Endothelial cell (in vitro differentiated cells): ENCODE measurements around the gene GPER1. TPM values are rescaled to one million over a fixed set of nuclear protein-coding genes. Genes with fewer than 3 reads are reported as not detected.

ENCODE experiments used
- DNase-seq: peaks from one replicate; pipeline ENCODE4 v3.0.0; 2021; ENCODE audit warnings: low spot score
- H3K27ac Mint-ChIP-seq: one replicate; pipeline ENCODE4 v1.8.0; 2021; ENCODE audit warnings: mixed read lengths, inconsistent platforms; ENCODE audit not compliant: unreplicated experiment
- H3K27me3 Mint-ChIP-seq: one replicate; pipeline ENCODE4 v1.8.0; 2021; ENCODE audit warnings: mild to moderate bottlenecking, moderate library complexity, mixed read lengths, inconsistent platforms; ENCODE audit not compliant: unreplicated experiment
- H3K36me3 Mint-ChIP-seq: one replicate; pipeline ENCODE4 v1.8.0; 2021; ENCODE audit warnings: mild to moderate bottlenecking, low read depth, mixed read lengths, inconsistent platforms; ENCODE audit not compliant: unreplicated experiment
- H3K4me1 Mint-ChIP-seq: one replicate; pipeline ENCODE4 v1.8.0; 2021; ENCODE audit warnings: mild to moderate bottlenecking, mixed read lengths, inconsistent platforms; ENCODE audit not compliant: unreplicated experiment
- H3K4me3 Mint-ChIP-seq: one replicate; pipeline ENCODE4 v1.8.0; 2021; ENCODE audit warnings: mild to moderate bottlenecking, mixed read lengths, inconsistent platforms; ENCODE audit not compliant: unreplicated experiment
- H3K9me3 Mint-ChIP-seq: one replicate; pipeline ENCODE4 v1.8.0; 2021; ENCODE audit warnings: mixed read lengths, inconsistent platforms; ENCODE audit not compliant: unreplicated experiment
- total RNA-seq: library from RNA; stranded (reverse); fragmentation: NEBNext Ultra II Directional; extraction: Animal tissue kit (Norgen Biotek cat#: 25700); gene quantifications from one replicate; pipeline ENCODE4 v1.2.1, GENCODE V29; 2021; ENCODE audit not compliant: unreplicated experiment
- TF ChIP-seq, protein P1 (sequence below): fragments of 200-600 bp; sonication (generic); IDR thresholded peaks from one replicate; pipeline ENCODE4 v1.5.0; 2021; ENCODE audit warnings: antibody characterized with exemption; ENCODE audit not compliant: unreplicated experiment

The GPER1 gene
- total RNA-seq, 1 donor from 2014 or later, result 0.72 TPM

DNA sequence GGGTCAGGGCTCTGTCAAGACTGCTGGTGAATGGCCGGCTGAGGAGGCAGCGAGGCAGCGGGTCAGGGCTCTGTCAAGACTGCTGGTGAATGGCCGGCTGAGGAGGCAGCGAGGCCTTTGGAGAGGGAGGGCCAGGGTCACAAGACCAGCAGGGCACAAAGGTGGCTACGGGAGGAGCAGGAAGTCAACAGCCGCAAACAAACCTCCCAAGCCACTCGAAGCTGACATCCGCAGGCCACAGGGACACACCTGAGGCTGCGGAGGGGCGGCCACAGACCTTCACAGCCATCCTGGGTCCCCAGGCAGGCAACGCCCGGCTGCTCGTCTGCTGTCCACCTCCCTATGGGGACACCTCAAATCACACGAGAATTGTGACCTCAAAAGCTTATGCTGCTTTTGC is 8.9 kb upstream of the GPER1 start:
- H3K4me1 Mint-ChIP-seq, result peaks cover 16% of the 10 kb centered on the region
- H3K36me3 Mint-ChIP-seq, result no peaks in the 10 kb centered on the region
- TF ChIP-seq, protein P1, sequence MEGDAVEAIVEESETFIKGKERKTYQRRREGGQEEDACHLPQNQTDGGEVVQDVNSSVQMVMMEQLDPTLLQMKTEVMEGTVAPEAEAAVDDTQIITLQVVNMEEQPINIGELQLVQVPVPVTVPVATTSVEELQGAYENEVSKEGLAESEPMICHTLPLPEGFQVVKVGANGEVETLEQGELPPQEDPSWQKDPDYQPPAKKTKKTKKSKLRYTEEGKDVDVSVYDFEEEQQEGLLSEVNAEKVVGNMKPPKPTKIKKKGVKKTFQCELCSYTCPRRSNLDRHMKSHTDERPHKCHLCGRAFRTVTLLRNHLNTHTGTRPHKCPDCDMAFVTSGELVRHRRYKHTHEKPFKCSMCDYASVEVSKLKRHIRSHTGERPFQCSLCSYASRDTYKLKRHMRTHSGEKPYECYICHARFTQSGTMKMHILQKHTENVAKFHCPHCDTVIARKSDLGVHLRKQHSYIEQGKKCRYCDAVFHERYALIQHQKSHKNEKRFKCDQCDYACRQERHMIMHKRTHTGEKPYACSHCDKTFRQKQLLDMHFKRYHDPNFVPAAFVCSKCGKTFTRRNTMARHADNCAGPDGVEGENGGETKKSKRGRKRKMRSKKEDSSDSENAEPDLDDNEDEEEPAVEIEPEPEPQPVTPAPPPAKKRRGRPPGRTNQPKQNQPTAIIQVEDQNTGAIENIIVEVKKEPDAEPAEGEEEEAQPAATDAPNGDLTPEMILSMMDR, result no peak
- no peak overlapping the region for H3K4me3 Mint-ChIP-seq
- H3K27me3 Mint-ChIP-seq, result peaks cover 3% of the 10 kb centered on the region
- no peak for DNase-seq
- H3K9me3 Mint-ChIP-seq, result no peaks in the 10 kb centered on the region
- H3K27ac Mint-ChIP-seq, result no peak overlapping the region

DNA sequence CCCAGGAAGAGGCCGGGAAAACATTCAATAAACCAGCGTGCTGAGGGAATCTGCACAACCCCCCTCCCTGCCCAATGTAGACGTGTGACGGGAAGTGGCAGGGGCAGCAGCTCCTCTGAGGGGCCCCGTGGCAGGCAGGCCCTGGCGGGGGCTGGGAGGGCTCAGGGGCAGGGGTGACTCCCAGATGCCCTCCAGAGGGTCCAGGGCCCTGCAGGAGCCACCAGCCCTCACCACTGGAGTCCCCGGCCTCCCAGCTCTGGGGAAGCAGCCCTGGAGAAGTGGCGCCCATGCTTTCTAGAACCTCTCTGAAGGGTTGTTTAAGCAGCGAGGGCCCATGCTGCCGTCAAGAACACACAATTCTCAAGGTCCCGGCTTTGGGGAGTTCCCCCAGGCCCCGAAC is 8.4 kb upstream of the GPER1 start:
- TF ChIP-seq, protein P1, result no peak
- peaks cover 2% of the 10 kb centered on the region for H3K27me3 Mint-ChIP-seq
- H3K9me3 Mint-ChIP-seq, result no peaks in the 10 kb centered on the region
- no peak for DNase-seq
- peaks cover 16% of the 10 kb centered on the region for H3K4me1 Mint-ChIP-seq
- H3K36me3 Mint-ChIP-seq, result no peaks in the 10 kb centered on the region
- H3K27ac Mint-ChIP-seq, result no peak overlapping the region
- H3K4me3 Mint-ChIP-seq, result no peak overlapping the region

GRCh38 chr7:1080252-1080920 is 7.5 kb upstream of the GPER1 start:
- no peaks in the 10 kb centered on the region for H3K9me3 Mint-ChIP-seq
- DNase-seq, result no peak
- TF ChIP-seq, protein P1, result no peak

DNA sequence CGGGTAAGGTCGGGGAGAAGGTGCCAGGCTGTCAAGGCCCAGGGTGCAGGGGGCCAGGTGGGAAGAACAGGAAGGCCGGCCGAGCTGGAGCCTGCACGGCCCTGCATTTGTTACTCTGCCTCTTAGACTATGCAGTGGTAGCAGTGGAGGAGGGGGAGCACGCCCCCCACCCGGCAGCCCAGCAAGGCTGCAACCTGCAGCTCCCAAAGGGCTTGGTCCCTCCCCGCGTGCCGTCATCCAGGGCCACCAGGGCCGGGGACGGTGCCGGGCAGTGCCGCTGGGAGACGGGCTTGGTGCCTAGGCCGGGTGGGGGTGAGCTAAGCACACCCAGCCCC is 7.0 kb upstream of the GPER1 start:
- DNase-seq, result no peak
- Mint-ChIP-seq H3K4me1 (peaks cover 16% of the 10 kb centered on the region), H3K4me3 (no peak overlapping the region), H3K36me3 (no peaks in the 10 kb centered on the region), H3K27me3 (peaks cover 2% of the 10 kb centered on the region), H3K27ac (no peak overlapping the region), H3K9me3 (no peaks in the 10 kb centered on the region)
- TF ChIP-seq, protein P1, result no peak

More at GRCh38 chr7:1080252-1080920, 7.5 kb upstream of the GPER1 start:
- Mint-ChIP-seq H3K27me3 (peaks cover 2% of the 10 kb centered on the region), H3K4me1 (peaks cover 16% of the 10 kb centered on the region), H3K36me3 (no peaks in the 10 kb centered on the region), H3K4me3 (no peak overlapping the region), H3K27ac (no peak overlapping the region)

DNA sequence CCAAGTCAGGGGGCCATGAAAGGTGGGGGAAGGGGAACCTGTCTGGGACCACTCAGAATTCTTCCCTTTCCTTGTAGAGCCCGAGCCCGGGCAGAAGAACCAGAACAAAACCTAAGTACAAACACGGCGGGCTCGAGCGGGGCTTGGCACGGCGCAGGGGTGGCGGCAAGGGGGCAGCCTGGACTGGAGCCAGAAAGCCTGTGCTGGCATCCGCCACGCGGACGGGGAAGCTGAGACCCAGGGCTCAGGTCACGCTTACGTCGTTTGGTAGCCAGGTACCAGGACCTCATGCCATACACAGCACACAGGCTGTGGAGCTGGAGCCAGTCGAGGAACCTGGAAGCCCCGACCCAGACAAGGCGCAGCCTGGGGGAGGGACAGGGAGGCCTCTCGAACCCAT is 6.6 kb upstream of the GPER1 start:
- no peak for DNase-seq
- Mint-ChIP-seq H3K36me3 (no peaks in the 10 kb centered on the region), H3K4me3 (no peak overlapping the region), H3K27me3 (peaks cover 2% of the 10 kb centered on the region), H3K4me1 (peaks cover 16% of the 10 kb centered on the region), H3K9me3 (no peaks in the 10 kb centered on the region), H3K27ac (no peak overlapping the region)
- TF ChIP-seq, protein P1, result no peak
